ENCODE measurements around the gene LUZP4.
"Not testable (repeated sequence)": the region's sequence is repeated elsewhere in the genome, so short reads cannot be mapped to it uniquely, and the experiment has no call there.

Gene LUZP4

DNA sequence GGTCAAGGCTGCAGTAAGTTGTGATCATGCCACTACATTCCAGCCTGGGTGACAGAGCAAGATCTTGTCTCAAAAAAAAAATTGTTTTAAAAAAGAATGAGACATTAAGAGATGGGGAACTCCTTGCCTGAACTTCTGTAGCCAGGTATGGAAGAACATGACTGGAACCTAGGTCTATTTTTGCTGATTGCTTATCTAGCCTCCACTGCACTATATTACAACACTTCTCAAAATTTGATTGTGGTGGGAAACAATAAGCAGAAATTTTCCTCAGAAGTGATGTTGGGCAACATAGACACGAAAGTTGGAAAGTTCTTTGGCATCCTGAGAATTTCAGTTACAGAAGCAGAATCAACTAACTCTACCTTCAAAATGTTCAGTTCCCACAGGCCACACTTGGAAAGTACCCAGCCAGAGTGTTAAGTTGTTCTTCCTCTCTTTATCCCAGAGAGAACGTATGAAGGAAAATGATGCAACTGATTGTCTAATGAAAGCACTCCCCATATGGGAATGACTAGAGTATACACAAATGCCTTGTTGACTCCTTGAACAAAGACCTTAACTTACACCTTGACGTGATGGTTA, 50.0 kb downstream of the LUZP4 start:
- no peak overlapping the region for H2BK15ac ChIP-seq (replicated peaks; ENCODE audit: low read depth)
- no peak overlapping the region for H3K23ac ChIP-seq (ENCODE audit: low read length)
- no peaks in the 10 kb centered on the region for H3K27me3 ChIP-seq (ENCODE audit: insufficient read depth, low read length, poor library complexity)
- H3K79me2 ChIP-seq (ENCODE audit: control insufficient read depth, insufficient read depth, low read length): no peaks in the 10 kb centered on the region
- H2BK5ac ChIP-seq (ENCODE audit: low read length): no peak overlapping the region
- H3K4me2 ChIP-seq (ENCODE audit: low read length): no peak overlapping the region
- H2BK120ac ChIP-seq (ENCODE audit: low read depth, low read length): no peak overlapping the region
- no peak overlapping the region for H4K8ac ChIP-seq (ENCODE audit: low read depth, low read length)
- H3K27ac ChIP-seq (ENCODE audit: low read depth, low read length): no peak overlapping the region
- H3K18ac ChIP-seq (ENCODE audit: low read length): no peak overlapping the region
- H2AK5ac ChIP-seq (ENCODE audit: low read length): no peak overlapping the region
- H3K4me1 ChIP-seq (ENCODE audit: control insufficient read depth, low read depth, low read length): no peaks in the 10 kb centered on the region
- H3K9ac ChIP-seq (ENCODE audit: low read length): no peak overlapping the region
- no peak overlapping the region for H4K5ac ChIP-seq (ENCODE audit: low read length)
- DNase-seq: no peak
- H3K36me3 ChIP-seq (ENCODE audit: control insufficient read depth, insufficient read depth, low read length): no peaks in the 10 kb centered on the region
- no peak overlapping the region for H3K4me3 ChIP-seq (ENCODE audit: low read length)
- no peak overlapping the region for H3K4ac ChIP-seq (ENCODE audit: low read depth, low read length)
- no CpG with 5 or more reads among the region's 3 CpGs for WGBS (ENCODE audit: extremely low coverage, insufficient coverage, low lambda C conversion rate)
- no peaks in the 10 kb centered on the region for H3K79me1 ChIP-seq (ENCODE audit: low read length)
- no peak overlapping the region for H3K56ac ChIP-seq (ENCODE audit: low read length)

DNA sequence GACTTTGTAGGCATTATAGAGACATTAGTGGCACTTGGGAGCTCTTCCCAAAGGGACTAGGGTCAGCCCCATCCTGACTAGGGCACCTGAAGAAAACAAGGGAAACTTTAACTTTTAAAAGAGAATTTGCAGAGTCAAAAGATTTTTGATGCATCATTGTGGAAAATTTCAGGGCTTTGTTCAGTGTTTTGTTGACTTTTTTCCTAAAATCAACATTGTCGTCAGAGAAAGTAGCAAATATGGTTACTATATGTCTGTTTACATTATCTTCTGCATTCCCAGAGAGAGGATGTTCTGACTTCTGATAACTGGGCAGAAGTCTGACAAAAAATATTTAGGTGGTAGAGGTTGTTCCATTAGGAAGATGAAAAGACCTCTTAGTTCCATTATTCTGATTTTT, 51.9 kb downstream of the LUZP4 start:
- no peak overlapping the region for H3K4ac ChIP-seq (ENCODE audit: low read depth, low read length)
- no peak overlapping the region for H4K8ac ChIP-seq (ENCODE audit: low read depth, low read length)
- no peak overlapping the region for H4K5ac ChIP-seq (ENCODE audit: low read length)
- H3K56ac ChIP-seq (ENCODE audit: low read length): no peak overlapping the region
- H3K79me2 ChIP-seq (ENCODE audit: control insufficient read depth, insufficient read depth, low read length): no peaks in the 10 kb centered on the region
- no peak overlapping the region for H3K4me2 ChIP-seq (ENCODE audit: low read length)
- no peak overlapping the region for H3K18ac ChIP-seq (ENCODE audit: low read length)
- no peak overlapping the region for H3K4me3 ChIP-seq (ENCODE audit: low read length)
- no peaks in the 10 kb centered on the region for H3K4me1 ChIP-seq (ENCODE audit: control insufficient read depth, low read depth, low read length)
- no CpG with 5 or more reads among the region's 1 CpG for WGBS (ENCODE audit: extremely low coverage, insufficient coverage, low lambda C conversion rate)
- H2BK15ac ChIP-seq (replicated peaks; ENCODE audit: low read depth): no peak overlapping the region
- no peaks in the 10 kb centered on the region for H3K27me3 ChIP-seq (ENCODE audit: insufficient read depth, low read length, poor library complexity)
- H2AK5ac ChIP-seq (ENCODE audit: low read length): no peak overlapping the region
- no peak overlapping the region for H3K9ac ChIP-seq (ENCODE audit: low read length)
- no peak overlapping the region for H2BK120ac ChIP-seq (ENCODE audit: low read depth, low read length)
- no peaks in the 10 kb centered on the region for H3K79me1 ChIP-seq (ENCODE audit: low read length)
- H3K36me3 ChIP-seq (ENCODE audit: control insufficient read depth, insufficient read depth, low read length): no peaks in the 10 kb centered on the region
- H3K23ac ChIP-seq (ENCODE audit: low read length): no peak overlapping the region
- H3K27ac ChIP-seq (ENCODE audit: low read depth, low read length): no peak overlapping the region
- DNase-seq: no peak
- H2BK5ac ChIP-seq (ENCODE audit: low read length): no peak overlapping the region

DNA sequence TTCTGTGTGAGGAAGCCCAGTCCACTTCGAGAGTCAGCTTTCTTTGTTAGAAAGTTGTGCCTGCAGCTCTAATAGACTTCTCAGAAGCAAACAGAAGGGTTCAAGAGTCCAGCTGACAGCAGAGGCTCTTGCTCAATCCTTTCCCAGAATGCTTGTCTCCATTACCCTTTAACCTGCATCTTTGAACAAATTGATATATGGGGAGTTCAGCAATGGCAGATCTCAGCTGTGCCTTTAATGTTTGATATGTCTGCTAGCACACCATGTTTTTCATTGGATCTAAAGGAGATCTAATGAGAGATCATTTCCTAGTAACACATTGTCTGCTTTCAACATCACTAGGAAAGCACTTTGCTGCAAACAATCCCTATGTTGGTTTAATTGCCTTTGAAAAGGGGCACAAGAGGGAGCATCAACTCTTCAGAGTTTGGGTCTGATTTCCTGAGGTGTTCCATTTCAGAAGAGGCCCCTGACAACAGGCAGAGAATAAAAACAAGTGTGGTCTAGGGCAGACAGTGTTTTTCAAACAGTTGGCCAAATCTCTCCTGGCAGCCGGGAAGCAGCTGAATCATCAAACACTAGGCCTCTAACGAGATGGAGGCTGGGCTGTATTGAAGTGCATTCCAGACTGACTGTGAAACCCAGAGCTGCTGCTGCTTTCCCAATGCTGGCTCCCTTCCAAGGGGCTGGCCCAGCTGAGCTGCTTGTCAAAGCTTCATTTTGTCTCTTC, 55.5 kb downstream of the LUZP4 start:
- Histone ChIP-seq H3K9ac (ENCODE audit: low read length) (no peak overlapping the region), H2BK5ac (ENCODE audit: low read length) (no peak overlapping the region), H3K79me1 (ENCODE audit: low read length) (no peaks in the 10 kb centered on the region), H3K4ac (ENCODE audit: low read depth, low read length) (no peak overlapping the region), H3K27me3 (ENCODE audit: insufficient read depth, low read length, poor library complexity) (no peaks in the 10 kb centered on the region), H4K5ac (ENCODE audit: low read length) (no peak overlapping the region), H3K4me3 (ENCODE audit: low read length) (no peak overlapping the region), H3K18ac (ENCODE audit: low read length) (no peak overlapping the region), H2AK5ac (ENCODE audit: low read length) (no peak overlapping the region), H3K27ac (ENCODE audit: low read depth, low read length) (no peak overlapping the region), H3K36me3 (ENCODE audit: control insufficient read depth, insufficient read depth, low read length) (no peaks in the 10 kb centered on the region), H2BK120ac (ENCODE audit: low read depth, low read length) (no peak overlapping the region), H4K8ac (ENCODE audit: low read depth, low read length) (no peak overlapping the region), H3K56ac (ENCODE audit: low read length) (peak overlapping the region; percentile 3), H3K4me1 (ENCODE audit: control insufficient read depth, low read depth, low read length) (no peaks in the 10 kb centered on the region), H3K4me2 (ENCODE audit: low read length) (no peak overlapping the region), H3K79me2 (ENCODE audit: control insufficient read depth, insufficient read depth, low read length) (no peaks in the 10 kb centered on the region), H2BK15ac (replicated peaks; ENCODE audit: low read depth) (no peak overlapping the region), H3K23ac (ENCODE audit: low read length) (no peak overlapping the region)
- DNase-seq: peak; percentile 81
- WGBS (ENCODE audit: extremely low coverage, insufficient coverage, low lambda C conversion rate): no CpG with 5 or more reads among the region's 3 CpGs

DNA sequence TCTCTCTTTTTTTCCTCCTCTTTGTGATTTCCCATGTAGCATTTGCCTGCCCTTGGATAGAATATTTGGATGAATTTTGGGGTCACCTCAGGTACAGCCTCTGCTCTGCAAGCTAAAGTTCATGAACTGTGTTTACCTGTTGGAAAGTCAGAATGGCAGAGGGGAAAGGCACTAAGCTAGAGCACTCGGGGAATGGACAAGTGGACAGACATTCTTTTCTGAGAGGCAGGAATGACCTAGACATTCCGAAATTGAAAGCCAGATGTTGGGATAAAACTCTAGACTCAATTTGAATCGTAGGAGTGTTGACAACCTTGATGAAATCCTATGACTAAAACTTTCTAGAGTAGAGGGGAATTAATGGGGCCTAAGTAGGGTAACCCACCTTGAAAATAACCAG, 56.1 kb downstream of the LUZP4 start:
- no peak overlapping the region for H3K56ac ChIP-seq (ENCODE audit: low read length)
- no peak overlapping the region for H3K27ac ChIP-seq (ENCODE audit: low read depth, low read length)
- no peaks in the 10 kb centered on the region for H3K79me1 ChIP-seq (ENCODE audit: low read length)
- no peaks in the 10 kb centered on the region for H3K4me1 ChIP-seq (ENCODE audit: control insufficient read depth, low read depth, low read length)
- DNase-seq: no peak
- H3K27me3 ChIP-seq (ENCODE audit: insufficient read depth, low read length, poor library complexity): no peaks in the 10 kb centered on the region
- H3K4ac ChIP-seq (ENCODE audit: low read depth, low read length): no peak overlapping the region
- H2AK5ac ChIP-seq (ENCODE audit: low read length): no peak overlapping the region
- no peak overlapping the region for H3K4me2 ChIP-seq (ENCODE audit: low read length)
- no peak overlapping the region for H2BK120ac ChIP-seq (ENCODE audit: low read depth, low read length)
- H3K9ac ChIP-seq (ENCODE audit: low read length): no peak overlapping the region
- no peak overlapping the region for H3K18ac ChIP-seq (ENCODE audit: low read length)
- no peak overlapping the region for H4K8ac ChIP-seq (ENCODE audit: low read depth, low read length)
- no peak overlapping the region for H2BK5ac ChIP-seq (ENCODE audit: low read length)
- H4K5ac ChIP-seq (ENCODE audit: low read length): no peak overlapping the region
- no CpG with 5 or more reads among the region's 3 CpGs for WGBS (ENCODE audit: extremely low coverage, insufficient coverage, low lambda C conversion rate)
- H3K4me3 ChIP-seq (ENCODE audit: low read length): no peak overlapping the region
- H3K36me3 ChIP-seq (ENCODE audit: control insufficient read depth, insufficient read depth, low read length): no peaks in the 10 kb centered on the region
- no peaks in the 10 kb centered on the region for H3K79me2 ChIP-seq (ENCODE audit: control insufficient read depth, insufficient read depth, low read length)
- no peak overlapping the region for H2BK15ac ChIP-seq (replicated peaks; ENCODE audit: low read depth)
- H3K23ac ChIP-seq (ENCODE audit: low read length): no peak overlapping the region

DNA sequence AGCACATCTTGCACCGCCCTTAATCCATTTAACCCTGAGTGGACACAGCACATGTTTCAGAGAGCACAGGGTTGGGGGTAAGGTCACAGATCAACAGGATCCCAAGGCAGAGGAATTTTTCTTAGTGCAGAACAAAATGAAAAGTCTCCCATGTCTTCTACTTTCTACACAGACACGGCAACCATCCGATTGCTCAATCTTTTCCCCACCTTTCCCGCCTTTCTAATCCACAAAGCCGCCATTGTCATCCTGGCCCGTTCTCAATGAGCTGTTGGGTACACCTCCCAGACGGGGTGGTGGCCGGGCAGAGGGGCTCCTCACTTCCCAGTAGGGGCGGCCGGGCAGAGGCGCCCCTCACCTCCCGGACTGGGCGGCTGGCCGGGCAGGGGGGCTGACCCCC, 57.2 kb downstream of the LUZP4 start:
- not testable (repeated sequence) for H3K79me2 ChIP-seq (ENCODE audit: control insufficient read depth, insufficient read depth, low read length)

More for the DNA sequence above, 57.2 kb downstream of the LUZP4 start:
- H3K9ac ChIP-seq (ENCODE audit: low read length); H3K27me3 ChIP-seq (ENCODE audit: insufficient read depth, low read length, poor library complexity); H3K27ac ChIP-seq (ENCODE audit: low read depth, low read length); H2BK15ac ChIP-seq (replicated peaks; ENCODE audit: low read depth); H2BK5ac ChIP-seq (ENCODE audit: low read length); H3K23ac ChIP-seq (ENCODE audit: low read length); H3K36me3 ChIP-seq (ENCODE audit: control insufficient read depth, insufficient read depth, low read length); H3K4me1 ChIP-seq (ENCODE audit: control insufficient read depth, low read depth, low read length); H2BK120ac ChIP-seq (ENCODE audit: low read depth, low read length); H4K5ac ChIP-seq (ENCODE audit: low read length); H3K18ac ChIP-seq (ENCODE audit: low read length); H3K56ac ChIP-seq (ENCODE audit: low read length); H4K8ac ChIP-seq (ENCODE audit: low read depth, low read length); H3K79me1 ChIP-seq (ENCODE audit: low read length); H3K4me2 ChIP-seq (ENCODE audit: low read length); H2AK5ac ChIP-seq (ENCODE audit: low read length); H3K4ac ChIP-seq (ENCODE audit: low read depth, low read length); DNase-seq; H3K4me3 ChIP-seq (ENCODE audit: low read length): not testable (repeated sequence)
- WGBS (ENCODE audit: extremely low coverage, insufficient coverage, low lambda C conversion rate): no CpG with 5 or more reads among the region's 14 CpGs
